Measurements from ENCODE around the gene AP4B1.

The AP4B1 gene

DNA sequence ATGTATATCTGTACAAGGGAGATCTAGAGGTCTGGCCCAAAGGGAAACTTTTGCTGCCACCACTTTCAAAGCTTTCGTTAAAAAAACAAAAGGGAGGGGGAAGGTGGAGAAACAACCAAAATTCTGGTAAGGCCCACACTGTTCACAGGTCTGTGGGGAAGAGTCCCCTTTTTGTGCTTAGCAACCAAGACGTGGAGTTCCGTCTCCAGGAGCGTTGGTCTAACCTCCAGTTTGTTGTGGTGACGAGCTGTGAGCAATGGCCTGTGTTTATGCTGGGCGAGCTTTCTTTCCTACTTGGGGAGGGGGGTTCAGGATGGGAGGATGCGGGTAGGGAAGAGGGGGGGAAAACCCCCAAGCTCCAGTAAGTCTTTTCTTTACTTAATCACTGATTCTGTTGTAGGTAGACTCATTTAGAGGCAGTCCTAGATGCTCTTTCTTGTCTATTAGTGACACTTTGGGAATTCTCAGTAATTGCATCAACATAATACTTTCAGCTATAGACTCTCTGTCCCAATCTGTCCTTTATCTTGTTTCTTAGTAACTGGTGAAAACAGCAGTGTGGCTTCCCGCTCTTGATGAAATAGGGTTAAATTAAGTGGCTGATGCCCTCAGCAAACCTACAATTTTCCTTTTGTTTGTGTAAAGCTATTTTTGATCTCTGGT is 26.0 kb upstream of the AP4B1 start:
- DNase-seq (ENCODE audit: low spot score), result peak; percentile 58

DNA sequence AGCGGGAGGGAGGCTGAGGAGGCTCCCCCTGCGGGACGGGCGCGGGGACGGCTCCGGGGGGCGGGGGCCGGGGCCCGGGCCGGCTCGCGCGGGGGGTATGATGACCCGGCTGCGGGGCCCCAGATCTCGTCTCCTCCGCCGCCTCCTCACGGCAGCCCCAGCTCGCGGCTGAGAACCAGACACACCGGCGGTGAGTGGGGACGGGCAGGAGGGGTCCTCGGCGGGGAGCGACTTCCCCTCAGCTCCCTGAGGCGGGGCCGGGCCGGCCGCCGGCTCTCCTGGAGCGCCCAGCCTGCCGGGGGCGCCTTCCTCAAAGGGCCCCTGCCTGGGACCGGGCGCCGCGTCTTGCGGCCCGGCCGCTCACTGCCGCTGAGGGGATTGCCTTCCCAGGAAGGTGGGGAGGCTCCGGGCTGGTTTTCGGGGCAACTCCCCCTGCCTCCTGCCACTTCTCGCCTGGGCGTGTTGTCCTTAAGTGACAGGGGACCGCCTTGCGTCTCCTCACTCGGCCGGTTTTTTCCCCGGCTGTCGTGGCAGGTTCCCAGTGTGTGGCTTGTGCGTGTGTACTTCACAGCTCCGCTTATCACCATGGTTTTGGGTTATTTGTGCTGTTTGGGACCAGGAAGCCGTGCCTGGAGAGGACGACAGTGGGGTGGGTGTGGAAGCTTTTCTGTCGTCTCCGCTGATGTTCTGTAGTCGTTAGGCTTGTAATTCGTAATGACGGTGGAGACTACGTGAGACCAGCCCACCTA is 25.3 kb upstream of the AP4B1 start:
- DNase-seq (ENCODE audit: low spot score), result peak; percentile 72

DNA sequence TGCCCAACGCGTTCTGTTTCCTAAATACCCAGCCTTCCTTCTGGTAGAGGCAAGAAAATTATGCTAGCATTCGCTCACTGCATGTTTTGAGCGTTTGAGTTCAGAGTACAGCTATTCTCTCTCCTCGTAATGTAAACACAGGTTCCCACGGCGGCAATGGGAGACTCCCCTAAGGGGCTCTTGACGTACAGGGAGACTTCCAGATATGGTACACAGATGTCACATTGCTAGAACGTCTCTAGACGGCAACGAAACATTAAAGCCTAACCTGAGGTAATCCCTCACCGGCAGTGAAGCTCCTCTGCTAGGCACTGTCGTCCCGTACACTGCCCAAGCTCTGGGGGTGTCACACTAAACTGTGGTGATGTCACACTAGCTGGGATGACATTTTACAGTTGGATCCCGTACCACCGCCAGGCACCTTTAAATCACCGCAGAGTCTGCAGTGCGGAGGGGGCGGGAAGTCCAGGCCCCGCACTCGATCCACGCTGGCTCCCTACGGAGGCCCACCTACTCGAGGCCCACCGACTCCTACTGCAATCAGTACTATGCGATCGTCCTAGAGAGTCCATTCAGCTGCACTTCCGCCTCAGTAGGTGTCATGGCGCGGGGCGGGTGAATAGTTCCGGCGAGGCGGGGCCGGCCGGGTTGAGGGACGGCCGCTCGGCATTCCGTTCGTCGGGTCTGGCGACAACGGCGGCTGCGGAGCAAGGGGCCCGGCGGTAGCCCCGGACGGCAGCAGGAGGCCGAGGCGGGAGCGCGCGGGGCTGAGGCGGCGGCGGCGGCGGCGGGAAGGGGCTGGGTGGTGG is 24.5 kb upstream of the AP4B1 start, which contains the start of gene HIPK1:
Gene HIPK1, plus strand, starts transcription at position 384 of the 809 bp plus-strand sequence.
- peak; percentile 91 for DNase-seq (ENCODE audit: low spot score)

DNA sequence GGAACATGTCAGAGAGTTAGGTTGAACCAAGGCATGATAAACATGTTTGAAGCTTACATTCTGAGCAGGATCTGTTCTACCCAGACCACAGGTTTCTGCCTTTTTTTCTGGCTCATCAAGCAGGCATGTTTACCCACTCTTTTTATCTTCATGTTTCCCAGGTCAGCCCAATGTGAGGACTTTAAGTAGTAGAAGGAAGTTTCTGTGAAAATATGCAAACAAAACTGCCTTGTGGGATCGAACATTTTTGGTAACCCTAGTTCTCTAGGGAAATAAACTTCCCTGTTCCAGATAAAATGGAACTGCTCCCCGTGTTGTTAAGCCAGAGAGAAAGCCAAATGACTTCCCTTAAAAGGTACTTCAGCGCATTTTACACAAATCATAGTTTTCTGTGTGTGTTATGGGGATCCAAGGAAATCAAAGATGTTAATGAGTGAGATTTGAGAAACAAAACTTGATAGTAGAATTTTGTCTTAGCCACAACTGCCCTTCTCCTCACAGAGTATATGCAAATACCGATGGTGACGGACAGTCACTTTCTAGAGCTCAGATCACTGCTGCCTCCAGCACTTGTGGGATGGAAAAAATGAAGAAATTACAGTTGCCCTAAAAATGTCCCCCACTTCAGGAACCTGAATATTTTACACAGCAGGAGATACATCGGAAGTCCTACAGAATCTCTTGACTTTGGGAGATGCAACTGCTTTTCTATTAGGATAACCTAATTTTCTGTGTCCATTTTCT is 23.8 kb upstream of the AP4B1 start:
- DNase-seq (ENCODE audit: low spot score), result peak; percentile 53

DNA sequence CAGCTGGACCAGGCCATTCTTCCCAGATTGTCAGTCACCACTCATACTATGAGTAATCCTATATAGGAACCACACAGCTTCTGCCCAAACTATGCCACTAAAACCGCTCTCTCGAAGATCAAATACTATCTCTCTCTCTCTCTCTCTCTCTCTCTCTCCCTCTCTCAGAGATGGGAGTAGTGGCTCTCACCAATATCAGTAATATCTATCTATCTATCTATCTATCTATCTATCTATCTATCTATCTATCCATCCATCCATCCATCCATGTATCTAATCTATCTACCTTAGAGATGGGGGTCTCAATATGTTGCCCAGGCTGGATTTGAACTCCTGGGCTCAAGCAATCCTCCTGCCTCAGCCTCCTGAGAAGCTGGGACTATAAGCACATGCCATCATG is 19.9 kb upstream of the AP4B1 start:
- no peak for DNase-seq (ENCODE audit: low spot score)

DNA sequence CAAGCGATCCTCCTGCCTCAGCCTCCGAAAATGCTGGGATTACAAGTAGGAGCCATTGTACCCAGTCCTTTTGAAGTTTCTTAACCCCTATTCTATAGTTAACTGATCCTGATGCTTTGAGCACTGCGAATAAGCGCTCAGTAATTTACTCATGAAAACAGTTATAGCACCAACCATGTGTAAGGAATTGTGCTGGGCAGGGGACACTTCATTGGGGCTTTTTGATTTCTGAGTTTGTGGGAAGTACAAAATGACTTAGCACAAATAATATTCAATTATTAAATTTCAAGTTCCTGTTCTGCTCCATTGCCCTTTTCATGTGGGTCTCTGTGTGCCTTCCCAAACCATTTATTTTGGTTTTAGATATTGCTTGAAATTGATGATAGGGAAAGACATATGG is 18.4 kb upstream of the AP4B1 start:
- no peak for DNase-seq (ENCODE audit: low spot score)

DNA sequence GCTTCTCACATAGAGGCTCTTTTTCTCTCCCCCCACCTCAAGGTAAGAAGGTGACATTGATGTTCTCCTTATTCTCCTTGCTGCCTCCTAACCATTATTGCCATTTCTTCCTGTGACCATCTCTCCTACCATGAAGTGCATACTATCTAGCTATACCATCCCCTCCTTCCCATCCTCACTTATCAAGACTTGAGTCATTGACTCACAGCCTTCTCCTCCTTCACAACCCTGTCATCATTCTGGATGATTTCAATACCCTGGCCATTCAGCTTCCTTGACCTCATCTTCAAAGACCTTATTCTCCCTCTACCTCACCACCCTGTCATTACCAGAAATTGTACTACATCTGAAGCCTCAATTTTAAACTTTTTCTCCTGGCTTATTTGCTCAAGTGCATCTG is 13.6 kb upstream of the AP4B1 start:
- DNase-seq (ENCODE audit: low spot score), result peak; percentile 56

DNA sequence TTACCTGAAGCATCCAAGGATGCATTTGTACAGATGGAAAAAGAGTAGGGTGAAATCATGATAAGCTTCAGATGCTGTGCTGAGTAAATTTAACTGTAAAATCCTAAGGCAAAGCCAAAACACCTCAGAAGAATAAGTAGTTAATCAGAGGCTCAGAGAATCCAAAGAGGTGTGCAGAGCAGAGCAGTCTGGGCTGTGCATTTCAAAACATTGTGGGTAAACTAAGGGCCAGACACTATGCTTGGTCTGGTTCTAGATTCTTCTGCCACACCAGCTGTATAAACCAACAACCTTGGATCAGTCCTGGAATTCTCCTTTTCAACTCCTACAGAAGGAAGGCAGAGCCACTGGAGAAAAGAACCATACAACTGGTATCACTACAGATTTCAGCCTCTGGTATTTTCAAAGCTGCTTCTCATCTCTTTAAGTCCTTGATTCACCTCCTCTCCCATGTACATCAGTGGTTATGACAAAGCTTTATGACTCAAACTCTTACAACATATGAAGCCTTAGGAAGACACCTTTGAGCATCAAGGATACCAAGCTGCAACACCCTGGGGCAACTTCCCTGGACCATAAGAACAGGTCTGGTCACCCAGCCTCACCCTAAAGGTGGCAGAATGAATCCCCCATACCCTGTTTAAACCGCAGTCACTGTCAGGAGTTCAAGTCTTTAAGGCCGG is 12.9 kb upstream of the AP4B1 start:
- DNase-seq (ENCODE audit: low spot score), result peak; percentile 47

DNA sequence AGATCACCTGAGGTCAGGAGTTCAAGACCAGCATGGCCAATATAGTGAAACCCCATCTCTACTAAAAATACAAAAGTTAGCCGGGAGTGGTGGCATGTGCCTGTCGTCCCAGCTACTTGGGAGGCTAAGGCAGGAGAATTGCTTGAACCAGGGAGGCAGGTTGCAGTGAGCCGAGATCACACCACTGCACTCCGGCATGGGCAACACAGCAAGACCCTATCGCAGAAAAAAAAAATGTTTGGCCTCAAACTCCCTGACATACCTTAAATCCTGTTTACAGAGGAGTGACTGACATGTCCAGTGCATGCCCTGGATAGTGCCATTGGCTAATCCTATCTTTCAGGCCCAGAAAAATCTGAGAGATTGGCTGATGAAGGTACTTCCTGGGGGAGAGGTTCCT is 12.4 kb upstream of the AP4B1 start:
- no peak for DNase-seq (ENCODE audit: low spot score)

DNA sequence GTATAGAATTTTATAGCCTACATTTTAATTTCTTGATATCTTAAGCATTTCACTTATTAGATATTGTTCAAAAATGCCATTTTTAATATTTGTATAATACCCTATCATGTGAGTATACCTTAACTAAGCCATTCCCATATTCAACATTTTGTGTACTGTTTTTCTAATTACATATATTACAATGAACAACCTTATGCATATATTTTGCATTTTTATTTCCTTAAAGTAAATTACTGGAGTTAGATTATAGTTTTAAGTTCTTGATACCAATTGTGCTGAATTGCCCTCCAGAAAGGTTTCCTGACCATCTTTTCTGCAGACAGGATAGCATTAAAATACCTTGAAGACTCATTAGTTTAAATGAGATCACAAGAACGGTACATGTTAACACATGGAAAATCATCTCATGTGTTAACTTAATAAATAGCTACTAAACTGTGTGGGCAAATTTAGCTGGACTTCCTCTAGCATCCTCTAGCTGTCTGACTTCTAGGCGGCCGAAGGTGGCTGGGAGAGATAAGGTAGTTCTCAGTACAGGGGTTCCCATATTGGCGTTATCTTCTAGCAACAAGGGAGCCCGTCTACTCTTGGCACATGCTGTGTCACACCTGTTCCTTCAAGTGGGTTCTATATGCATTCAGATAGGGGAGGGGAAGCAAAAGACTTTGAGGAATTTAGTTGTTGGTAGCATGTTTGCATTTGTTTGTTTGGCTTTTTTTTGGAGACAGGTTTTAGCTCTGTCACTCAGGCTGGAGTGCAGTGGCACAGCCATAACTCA is 9.5 kb upstream of the AP4B1 start:
- peak; percentile 97 for DNase-seq (ENCODE audit: low spot score)

DNA sequence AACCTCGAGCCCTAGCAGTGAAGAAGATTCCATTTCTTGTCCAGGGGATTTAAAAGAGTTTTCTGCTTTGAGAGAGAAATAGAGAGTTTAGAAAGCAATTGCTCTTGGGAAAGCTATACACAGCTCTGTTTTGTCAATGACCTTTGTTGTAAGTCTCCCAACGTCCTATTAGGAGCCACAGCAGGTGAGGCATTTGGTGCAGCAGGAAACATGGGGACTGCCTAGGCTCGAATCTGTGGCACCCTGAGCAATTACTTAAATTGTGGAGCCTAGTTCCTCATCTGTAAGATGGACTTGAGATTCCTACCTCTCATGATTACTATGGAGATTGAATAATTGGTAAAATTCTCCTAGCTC is 8.7 kb upstream of the AP4B1 start:
- no peak for DNase-seq (ENCODE audit: low spot score)

DNA sequence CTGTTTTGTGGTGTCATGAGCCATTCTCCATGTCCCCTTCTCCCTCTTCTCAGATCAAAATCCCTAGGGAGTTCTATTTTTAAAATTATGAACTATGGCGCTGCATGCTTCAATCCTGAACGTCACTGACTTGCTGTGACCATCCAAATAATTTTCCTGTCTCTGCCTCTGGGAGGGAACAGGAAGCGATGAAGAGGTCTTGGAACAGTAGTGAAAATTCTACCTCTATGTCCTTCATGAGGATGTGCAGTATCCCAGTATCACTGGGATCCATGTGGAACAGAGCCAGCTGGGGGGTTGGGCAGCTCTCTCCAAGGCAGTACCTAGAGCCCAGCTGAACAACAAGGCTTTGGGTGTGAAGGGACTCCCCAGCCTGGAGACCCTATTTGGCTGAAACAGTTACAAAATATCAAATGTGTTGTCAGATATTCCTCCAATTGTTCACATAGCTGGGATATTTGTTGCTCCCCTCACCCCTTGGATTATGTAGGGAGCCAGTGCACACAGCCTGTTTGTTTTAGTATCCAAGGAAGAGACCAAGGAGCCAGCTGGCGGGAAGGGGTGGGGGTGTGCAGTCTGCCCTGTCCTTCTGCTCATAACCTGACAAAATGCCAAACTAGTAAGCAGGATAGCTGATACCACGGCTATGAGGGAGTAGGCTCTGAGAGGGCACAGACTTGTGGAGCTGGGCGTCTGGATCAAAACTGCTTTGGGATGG is 8.2 kb upstream of the AP4B1 start:
- DNase-seq (ENCODE audit: low spot score), result peak; percentile 87

DNA sequence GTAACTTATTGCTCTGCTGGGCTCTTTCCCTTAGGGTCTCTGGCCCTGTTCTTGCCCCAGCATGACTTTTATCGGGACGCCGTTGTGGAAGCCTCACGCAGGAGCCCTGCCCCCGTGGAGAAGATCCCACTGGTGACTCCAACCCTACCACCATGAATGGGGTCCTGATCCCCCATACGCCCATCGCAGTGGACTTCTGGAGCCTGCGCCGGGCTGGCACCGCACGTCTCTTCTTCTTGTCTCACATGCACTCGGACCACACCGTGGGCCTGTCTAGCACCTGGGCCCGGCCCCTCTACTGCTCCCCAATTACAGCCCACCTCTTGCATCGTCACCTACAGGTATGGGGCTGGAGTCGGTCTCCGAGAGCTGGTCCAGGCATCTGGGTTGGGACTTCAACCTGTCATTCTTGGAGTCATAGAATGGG is 849 bp upstream of the AP4B1 start:
- DNase-seq (ENCODE audit: low spot score), result no peak

DNA sequence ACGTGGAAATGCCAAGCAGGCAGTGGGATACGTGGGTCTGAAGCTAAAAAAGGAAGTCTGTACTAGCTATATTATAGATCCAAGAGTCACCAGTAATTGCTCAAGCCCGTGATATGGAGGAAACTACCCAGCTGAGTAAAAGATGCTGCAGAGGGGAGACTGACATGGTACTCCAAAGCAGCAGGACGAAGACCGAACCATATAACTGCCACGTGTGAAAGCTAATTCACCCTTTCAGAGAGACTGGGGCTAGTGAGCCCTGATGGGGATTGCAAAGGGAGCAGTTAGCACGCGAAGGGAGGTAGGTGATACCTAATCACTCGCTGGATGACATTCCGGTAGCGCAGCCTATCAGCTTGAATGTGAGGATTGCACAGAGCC is 316 bp downstream of the AP4B1 start:
- no peak for DNase-seq (ENCODE audit: low spot score)

DNA sequence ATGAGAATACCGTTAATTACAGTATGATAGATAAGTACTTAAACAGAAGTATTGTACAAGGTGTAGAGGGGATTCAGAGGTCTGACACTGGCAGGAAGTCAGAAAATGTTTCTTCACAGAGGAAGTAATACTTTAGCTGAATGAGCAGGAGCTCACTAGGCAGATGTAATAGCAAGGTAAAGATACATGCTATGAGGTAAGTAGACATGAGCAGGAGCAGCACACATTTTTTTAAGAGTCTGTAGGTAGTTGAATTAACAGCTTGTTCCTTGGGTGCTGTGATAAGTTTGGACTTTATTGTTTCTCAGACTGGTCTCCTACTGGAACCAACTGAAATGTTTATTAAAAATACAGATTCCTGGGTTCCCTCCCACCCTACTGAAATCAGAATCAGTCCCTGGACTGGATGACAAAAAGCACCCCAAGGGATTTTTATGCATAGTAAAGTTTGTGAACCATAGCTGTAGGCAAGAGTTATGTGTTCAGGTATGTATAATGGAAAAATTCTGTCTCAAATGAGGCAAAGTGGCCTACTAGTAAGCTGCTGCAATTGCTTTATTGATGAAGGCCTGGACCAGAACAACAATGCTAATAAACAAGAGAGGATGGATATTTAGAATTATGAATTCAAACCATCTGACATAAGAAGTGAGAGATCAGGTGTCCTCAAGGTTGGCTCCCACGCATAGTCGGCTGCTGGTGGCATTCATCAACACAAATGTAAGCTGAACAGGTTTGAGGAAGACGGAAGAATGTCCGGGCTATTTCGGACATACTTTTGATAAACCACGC is 902 bp downstream of the AP4B1 start:
- DNase-seq (ENCODE audit: low spot score), result no peak

DNA sequence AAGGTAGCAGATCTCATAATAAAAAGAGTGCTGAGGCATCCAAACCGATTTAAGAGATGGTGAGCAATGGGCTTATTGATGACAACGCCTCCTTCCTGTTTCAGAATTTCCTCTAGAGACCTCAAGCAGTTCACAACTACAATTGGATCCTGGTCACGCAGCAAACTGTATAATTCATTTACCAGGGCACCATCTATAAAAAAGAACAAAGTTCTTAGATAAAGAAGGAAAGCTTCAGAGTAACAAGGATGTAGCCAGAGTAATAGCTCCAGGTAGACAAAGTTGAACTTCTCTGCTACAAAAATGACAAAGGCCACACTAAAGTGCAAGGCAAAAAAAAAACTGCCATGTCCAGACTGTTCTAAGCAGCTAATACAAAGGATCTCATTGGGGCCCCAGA is 3.4 kb downstream of the AP4B1 start:
- DNase-seq (ENCODE audit: low spot score), result no peak

DNA sequence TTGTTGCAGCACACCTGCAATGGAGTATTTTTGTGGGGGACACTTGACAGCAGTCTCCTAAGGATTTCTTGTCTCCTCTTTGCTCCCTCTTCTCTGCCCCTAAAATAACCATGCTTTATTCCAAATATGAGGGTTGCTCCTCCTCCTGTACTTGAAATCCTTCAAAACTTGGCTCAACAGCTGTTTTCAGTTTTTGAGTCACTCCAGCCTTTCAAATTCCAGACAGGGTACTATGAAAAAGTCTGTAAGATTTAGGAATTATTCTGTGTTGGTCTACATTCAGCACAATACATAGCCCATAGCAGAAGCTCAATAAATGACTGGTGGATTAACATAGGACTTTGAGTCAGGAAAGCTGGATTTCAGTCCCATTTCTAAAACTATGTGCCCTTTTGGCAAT is 5.5 kb downstream of the AP4B1 start:
- DNase-seq (ENCODE audit: low spot score), result no peak

DNA sequence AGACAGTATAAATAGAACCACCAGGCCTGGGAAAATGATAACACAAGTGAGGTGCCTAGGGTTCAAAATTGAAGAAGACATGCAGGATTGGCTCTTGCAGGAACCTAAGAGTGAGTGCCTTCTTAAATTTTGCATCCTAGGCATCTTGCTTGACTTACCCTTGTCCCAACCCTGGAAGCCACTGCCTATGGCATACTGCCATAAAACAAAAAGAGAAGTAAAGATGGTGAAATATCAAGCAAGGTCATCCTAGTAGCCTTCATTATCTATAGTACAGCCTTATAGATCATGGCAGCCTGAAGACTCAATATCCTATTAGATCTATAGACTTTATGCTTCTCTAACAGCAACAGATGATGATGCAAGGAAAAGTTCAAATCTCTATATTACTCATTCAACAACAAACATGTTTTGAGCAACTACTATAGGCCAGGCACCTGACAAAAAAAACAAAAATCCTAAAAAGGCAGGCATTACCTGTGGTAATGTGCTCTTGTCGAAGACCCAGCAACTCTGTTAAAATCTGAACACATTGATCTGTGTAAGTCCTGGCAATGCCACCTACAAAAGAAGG is 6.3 kb downstream of the AP4B1 start:
- DNase-seq (ENCODE audit: low spot score), result no peak

DNA sequence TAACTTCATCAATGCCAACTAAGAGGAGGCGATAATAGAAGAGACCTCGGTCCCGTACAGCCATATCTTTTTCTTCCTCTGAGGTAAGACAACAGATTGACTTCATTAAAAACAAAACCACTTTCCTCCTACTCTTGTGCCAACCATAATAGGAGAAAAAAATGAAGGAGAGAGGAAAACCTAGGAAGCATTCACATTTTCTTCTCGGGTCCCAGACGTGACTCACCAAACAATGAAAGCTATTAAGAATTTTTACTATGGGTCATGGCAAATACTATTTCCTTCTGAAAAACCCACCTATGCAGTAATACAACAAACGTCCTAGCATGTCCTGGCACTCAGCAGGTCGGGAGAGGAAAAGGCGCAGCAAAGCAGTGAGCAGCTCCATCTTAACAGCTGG is 8.6 kb downstream of the AP4B1 start:
- DNase-seq (ENCODE audit: low spot score), result no peak
